Spleen (tissue), 11 donors: ENCODE data around the gene CLEC4M. TPM values are rescaled to one million over a fixed set of nuclear protein-coding genes. Genes with fewer than 3 reads are reported as not detected.
"Not testable (repeated sequence)": the region's sequence is repeated elsewhere in the genome, so short reads cannot be mapped to it uniquely, and the experiment has no call there.

ENCODE experiments used
- DNase-seq: peaks from one replicate; pipeline ENCODE4 v3.0.0-alpha.2; 2020
- H3K27ac ChIP-seq, 8 donors: fragments of 200-600 bp; sonication (generic) in 7 of 8; 1 replicate in 4 of 8; 2 replicates in 4 of 8; pipeline versions ENCODE4 v1.5.0 to v1.8.0; 2016 to 2021; ENCODE audit warnings: inconsistent platforms in 4 of 8, mild to moderate bottlenecking in 4 of 8, moderate library complexity in 1 of 8
- H3K27me3 ChIP-seq, 7 donors: fragments of 200-600 bp; sonication (generic) in 6 of 7; replicated peaks in 1 of 7; 1 replicate in 4 of 7; 2 replicates in 3 of 7; pipeline versions ENCODE4 v1.5.0 to v1.8.0; 2016 to 2021; ENCODE audit warnings: inconsistent platforms in 3 of 7, mild to moderate bottlenecking in 1 of 7
- H3K36me3 ChIP-seq, 6 donors: fragments of 200-600 bp; sonication (generic) in 5 of 6; 1 replicate in 4 of 6; 2 replicates in 2 of 6; pipeline versions ENCODE4 v1.5.0 to v1.8.0; 2016 to 2021; ENCODE audit warnings: inconsistent platforms in 2 of 6
- H3K4me1 ChIP-seq, 6 donors: fragments of 200-600 bp; sonication (generic) in 5 of 6; 1 replicate in 3 of 6; 2 replicates in 3 of 6; pipeline versions ENCODE4 v1.5.0 to v1.8.0; 2016 to 2021; ENCODE audit warnings: inconsistent platforms in 3 of 6
- H3K4me3 ChIP-seq, 8 donors: fragments of 200-600 bp; sonication (generic) in 7 of 8; 1 replicate in 4 of 8; 2 replicates in 4 of 8; pipeline versions ENCODE4 v1.5.0 to v1.8.0; 2016 to 2021; ENCODE audit warnings: inconsistent platforms in 4 of 8, mild to moderate bottlenecking in 4 of 8, moderate library complexity in 2 of 8
- H3K9me3 ChIP-seq, 8 donors: fragments of 200-600 bp; sonication (generic) in 7 of 8; 1 replicate in 4 of 8; 2 replicates in 4 of 8; pipeline versions ENCODE4 v1.5.0 to v1.8.0; 2016 to 2021; ENCODE audit warnings: inconsistent platforms in 4 of 8
- CTCF ChIP-seq, 11 experiments: fragments of 200-600 bp in 7 of 11; fragments of 450-650 bp in 4 of 11; sonication (generic) in 4 of 11; IDR thresholded peaks in 8 of 11; conservative IDR thresholded peaks in 3 of 11; 1 replicate in 7 of 11; 2 replicates in 4 of 11; pipeline versions ENCODE4 v1.4.0 to v1.8.0; 2016 to 2021; ENCODE audit warnings: antibody characterized with exemption in 11 of 11, inconsistent platforms in 4 of 11, mild to moderate bottlenecking in 1 of 11
- POLR2A ChIP-seq, 3 donors: fragments of 450-650 bp; IDR thresholded peaks; one replicate each; pipeline ENCODE4 v1.5.1; 2017; ENCODE audit warnings: antibody characterized with exemption in 3 of 3, mild to moderate bottlenecking in 1 of 3
- POLR2AphosphoS5 ChIP-seq, 3 donors: sonication (generic); formaldehyde crosslinking; IDR thresholded peaks; one replicate each; pipeline ENCODE4 v1.5.1; 2017; ENCODE audit warnings: antibody characterized with exemption in 3 of 3
- WGBS, 5 donors: extraction: QIAGEN DNeasy Blood & Tissue Kit in 3 of 5; methylation state at CpG; one replicate each; pipeline versions ENCODE4 v1.1.5 to v1.1.7; 2013 to 2018; 5-methylcytosine and 5-hydroxymethylcytosine counted together
- intact Hi-C: fragments of 100-400 bp; cut with DNase I; formaldehyde crosslinking; loops from one replicate; pipeline ENCODE4 v1.15.0; 2023; ENCODE audit warnings: low total_unique reads
- polyA plus RNA-seq, 3 donors: library from polyadenylated mRNA; stranded (reverse); fragments of 200-250 nt; gene quantifications; one replicate each; pipeline ENCODE4 v1.2.1, GENCODE V29; 2013
- total RNA-seq, 7 donors: library from RNA; depleted of rRNA in 3 of 7; stranded (reverse); fragments of >200 nt in 3 of 7; fragmentation: NEBNext Ultra II Directional in 4 of 7; extraction: Animal tissue kit (Norgen Biotek cat#: 25700) in 4 of 7; gene quantifications; one replicate each; pipeline versions ENCODE4 v1.1.0 to v1.2.1, GENCODE V29; 2016 to 2021
- donor health status: healthy with polysubstance abuse.
- donor health status: DM: no; HTN: no; CAD: no; lungs with moderate emphysema.
- donor health status: DM: no; HTN: no; CAD: no.
- donor health status: Bipolar disorder and iron deficiency.
- donor health status: healthy.
- donor health status: DM: no; HTN: no; CAD: no.
- donor health status: DM: yes; HTN: yes; CAD: no.

The CLEC4M gene
- total and polyA plus RNA-seq, 10 donors, result 0.12 to 3.3 (median 0.57) TPM; not detected in 6

- no peak overlapping the region for H3K27ac ChIP-seq
- no peaks in the 10 kb centered on the region for H3K36me3 ChIP-seq
- intact Hi-C loops, result no loop called here
- WGBS, 5 donors, result 90 to 93% (median 91%) methylated on average over 13 to 14 of the region's 14 CpGs
- TF ChIP-seq POLR2AphosphoS5 (IDR thresholded peaks at IDR 0.05), result no peak
- no peak for TF ChIP-seq CTCF (IDR thresholded peaks at IDR 0.05 in 8 of 11, conservative IDR thresholded peaks at IDR 0.05 in 3 of 11)
- no peak for TF ChIP-seq POLR2A (IDR thresholded peaks at IDR 0.05)
- no peak for DNase-seq
- no peak overlapping the region for H3K4me3 ChIP-seq
- H3K4me1 ChIP-seq, result peaks cover 4 to 31% (median 27%) of the 10 kb centered on the region in 6 donors
- peaks cover 8 to 54% (median 31%) of the 10 kb centered on the region in 7 donors for H3K27me3 ChIP-seq
- H3K9me3 ChIP-seq, result peaks cover 0 to 11% (median 1%) of the 10 kb centered on the region in 8 donors
These were observed 27.4 kb downstream of the CLEC4M start for GRCh38 chr19:7790416-7790815.

GRCh38 chr19:7792281-7792680 lies 29.2 kb downstream of the CLEC4M start:
- intact Hi-C loops, result no loop called here
- no peak for DNase-seq
- WGBS, 5 donors, result 60 to 74% (median 62%) methylated on average over 7 of the region's 7 CpGs

GRCh38 chr19:7792701-7793100 lies 29.7 kb downstream of the CLEC4M start:
- DNase-seq, intact Hi-C loops: not testable (repeated sequence)
- 83 to 90% (median 85%) methylated on average over 7 of the region's 7 CpGs for WGBS, 5 donors

More at GRCh38 chr19:7792281-7792680, 29.2 kb downstream of the CLEC4M start:
- no peak overlapping the region for H3K4me3 ChIP-seq
- H3K27me3 ChIP-seq, result peaks cover 8 to 40% (median 30%) of the 10 kb centered on the region in 7 donors
- no peak overlapping the region for H3K27ac ChIP-seq
- TF ChIP-seq POLR2AphosphoS5 (IDR thresholded peaks at IDR 0.05) (no peak), CTCF (IDR thresholded peaks at IDR 0.05 in 8 of 11, conservative IDR thresholded peaks at IDR 0.05 in 3 of 11) (no peak)
- peaks cover 0 to 10% (median 0%) of the 10 kb centered on the region in 8 donors for H3K9me3 ChIP-seq
- H3K36me3 ChIP-seq, result no peaks in the 10 kb centered on the region
- peaks cover 4 to 26% (median 25%) of the 10 kb centered on the region in 6 donors for H3K4me1 ChIP-seq

GRCh38 chr19:7793493-7793892 lies 30.4 kb downstream of the CLEC4M start:
- intact Hi-C loops, result no loop called here
- H3K36me3 ChIP-seq, result no peaks in the 10 kb centered on the region
- H3K27me3 ChIP-seq, result peaks cover 6 to 40% (median 18%) of the 10 kb centered on the region in 7 donors
- WGBS, 5 donors, result 83 to 91% (median 89%) methylated on average over 3 of the region's 3 CpGs
- DNase-seq, result no peak
- H3K9me3 ChIP-seq, result peaks cover 0 to 10% (median 0%) of the 10 kb centered on the region in 8 donors
- no peak overlapping the region for H3K27ac ChIP-seq
- H3K4me1 ChIP-seq, result peaks cover 0 to 13% (median 13%) of the 10 kb centered on the region in 6 donors
- no peak overlapping the region for H3K4me3 ChIP-seq
- no peak for TF ChIP-seq POLR2A (IDR thresholded peaks at IDR 0.05)
- TF ChIP-seq POLR2AphosphoS5 (IDR thresholded peaks at IDR 0.05), result no peak
- TF ChIP-seq CTCF (IDR thresholded peaks at IDR 0.05 in 8 of 11, conservative IDR thresholded peaks at IDR 0.05 in 3 of 11), result no peak

More at GRCh38 chr19:7792701-7793100, 29.7 kb downstream of the CLEC4M start:
- H3K4me3 ChIP-seq, H3K36me3 ChIP-seq, H3K9me3 ChIP-seq, H3K27ac ChIP-seq: not testable (repeated sequence)
- H3K27me3 ChIP-seq, result peaks cover 8 to 40% (median 26%) of the 10 kb centered on the region in 7 donors
- peaks cover 4 to 21% (median 21%) of the 10 kb centered on the region in 6 donors for H3K4me1 ChIP-seq
